Measurements from ENCODE around the gene CABP4.
"Not testable (repeated sequence)": the region's sequence is repeated elsewhere in the genome, so short reads cannot be mapped to it uniquely, and the experiment has no call there.

CABP4 gene

GRCh38 chr11:67419325-67420049, 35.7 kb upstream of the CABP4 start:
- DNase-seq: no peak

GRCh38 chr11:67420147-67420645, 35.0 kb upstream of the CABP4 start:
- DNase-seq: no peak

- peak; percentile 98 to 100 for DNase-seq
Observed at GRCh38 chr11:67420646-67421429, 34.3 kb upstream of the CABP4 start.

DNA sequence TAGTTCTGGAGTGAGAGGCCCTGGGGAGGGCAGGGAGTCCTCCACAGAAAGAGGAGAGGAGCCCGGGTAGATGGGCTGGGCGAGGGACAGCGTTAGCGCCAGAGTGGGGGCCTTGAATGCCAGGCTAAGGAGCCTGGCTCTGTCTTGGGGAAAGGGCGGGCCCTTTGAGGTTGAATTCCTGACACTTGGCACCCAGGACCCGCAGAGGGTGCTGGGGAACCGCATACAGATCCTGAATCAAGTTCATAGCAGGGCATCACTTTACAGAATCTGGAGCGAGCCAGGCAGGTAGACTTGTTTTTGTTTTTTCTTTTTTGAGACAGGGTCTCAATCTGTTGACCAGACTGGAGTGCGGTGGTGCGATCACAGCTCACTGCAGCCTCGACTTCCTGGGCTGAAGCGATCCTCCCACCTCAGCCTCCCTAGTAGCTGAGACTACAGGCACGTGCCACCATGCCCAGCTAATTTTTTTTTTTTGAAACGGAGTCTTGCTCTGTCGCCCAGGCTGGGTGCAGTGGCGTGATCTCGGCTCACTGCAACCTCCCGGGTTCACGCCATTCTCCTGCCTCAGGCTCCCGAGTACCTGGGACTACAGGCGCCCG, 33.6 kb upstream of the CABP4 start:
- no peak for DNase-seq

GRCh38 chr11:67422891-67423290, 32.3 kb upstream of the CABP4 start:
- no peak for DNase-seq

GRCh38 chr11:67423466-67423865, 31.7 kb upstream of the CABP4 start:
- no peak for DNase-seq

GRCh38 chr11:67423891-67424613, 31.1 kb upstream of the CABP4 start:
- DNase-seq: no peak

DNA sequence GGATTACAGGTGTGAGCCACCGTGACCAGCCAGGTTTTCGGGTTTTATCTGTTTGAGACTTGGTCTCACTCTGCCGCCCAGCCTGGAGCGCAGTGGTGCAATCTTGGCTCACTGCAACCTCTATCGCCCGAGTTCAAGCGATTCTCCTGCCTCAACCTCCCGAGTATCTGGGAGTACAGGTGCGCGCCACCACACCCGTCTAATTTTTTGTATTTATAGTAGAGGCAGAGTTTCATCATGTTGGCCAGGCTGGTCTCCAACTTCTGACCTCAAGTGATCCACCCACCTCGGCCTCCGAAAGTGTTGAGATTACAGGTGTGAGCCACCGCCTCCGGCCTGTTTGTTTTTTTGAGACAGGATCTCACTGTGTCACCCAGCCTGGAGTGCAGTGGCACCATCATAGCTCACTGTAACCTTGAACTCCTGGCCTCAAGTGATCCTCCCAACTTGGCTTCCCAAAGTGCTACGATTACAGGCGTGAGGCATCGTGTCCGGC, 27.7 kb upstream of the CABP4 start:
- DNase-seq: not testable (repeated sequence)

- peak; percentile 100 for DNase-seq
Observed at GRCh38 chr11:67428052-67429001, 26.8 kb upstream of the CABP4 start, which contains the start of gene RPS6KB2. TSS of gene RPS6KB2 (plus strand) at chr11:67428494. CDS start at chr11:67428546, 52 bp downstream.

DNA sequence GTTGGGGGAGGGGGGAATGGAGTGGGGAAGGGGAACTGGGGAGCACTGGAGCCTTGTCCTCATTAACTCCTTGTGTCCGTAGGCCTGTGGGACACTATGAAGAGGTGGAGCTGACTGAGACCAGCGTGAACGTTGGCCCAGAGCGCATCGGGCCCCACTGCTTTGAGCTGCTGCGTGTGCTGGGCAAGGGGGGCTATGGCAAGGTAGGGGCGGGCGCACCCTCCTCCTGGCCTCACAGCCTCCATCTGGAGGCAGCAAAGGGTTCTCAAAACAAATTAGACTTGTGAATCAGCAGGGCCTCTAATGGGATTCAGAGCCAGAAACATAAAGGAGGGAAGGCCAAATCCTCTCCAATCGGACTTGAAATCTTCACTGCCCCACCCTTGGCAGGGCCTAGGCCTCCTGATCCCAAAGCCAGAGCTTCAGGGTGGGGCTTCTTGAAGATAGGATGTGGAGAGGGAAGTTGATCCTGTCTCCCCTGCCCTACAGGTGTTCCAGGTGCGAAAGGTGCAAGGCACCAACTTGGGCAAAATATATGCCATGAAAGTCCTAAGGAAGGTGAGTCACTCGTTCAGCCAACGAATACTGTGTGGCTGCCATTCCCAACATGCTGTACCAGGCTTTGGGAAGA, 26.0 kb upstream of the CABP4 start:
- no peak for DNase-seq

- DNase-seq: no peak
Observed at GRCh38 chr11:67429722-67430121, 25.4 kb upstream of the CABP4 start.

- DNase-seq: no peak
Observed at GRCh38 chr11:67431346-67432249, 23.6 kb upstream of the CABP4 start.

GRCh38 chr11:67432655-67433349, 22.4 kb upstream of the CABP4 start:
- no peak for DNase-seq

GRCh38 chr11:67433536-67434394, 21.4 kb upstream of the CABP4 start:
- DNase-seq: no peak

DNA sequence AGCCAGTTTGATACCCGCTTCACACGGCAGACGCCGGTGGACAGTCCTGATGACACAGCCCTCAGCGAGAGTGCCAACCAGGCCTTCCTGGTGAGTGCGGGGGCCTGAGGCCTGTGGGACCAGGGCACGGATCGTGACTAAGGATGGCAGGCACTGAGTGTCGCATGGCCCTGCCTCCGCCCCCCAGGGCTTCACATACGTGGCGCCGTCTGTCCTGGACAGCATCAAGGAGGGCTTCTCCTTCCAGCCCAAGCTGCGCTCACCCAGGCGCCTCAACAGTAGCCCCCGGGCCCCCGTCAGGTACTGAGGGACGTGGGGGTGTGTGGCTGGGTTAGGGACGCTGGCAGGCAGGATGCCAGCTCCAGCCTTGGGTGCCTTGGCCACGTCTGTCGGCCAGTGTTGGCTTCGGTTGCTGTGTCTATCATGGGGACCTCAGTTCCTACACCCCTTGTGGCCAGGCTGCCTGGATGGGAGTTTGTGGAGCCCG, 20.7 kb upstream of the CABP4 start:
- no peak for DNase-seq

DNA sequence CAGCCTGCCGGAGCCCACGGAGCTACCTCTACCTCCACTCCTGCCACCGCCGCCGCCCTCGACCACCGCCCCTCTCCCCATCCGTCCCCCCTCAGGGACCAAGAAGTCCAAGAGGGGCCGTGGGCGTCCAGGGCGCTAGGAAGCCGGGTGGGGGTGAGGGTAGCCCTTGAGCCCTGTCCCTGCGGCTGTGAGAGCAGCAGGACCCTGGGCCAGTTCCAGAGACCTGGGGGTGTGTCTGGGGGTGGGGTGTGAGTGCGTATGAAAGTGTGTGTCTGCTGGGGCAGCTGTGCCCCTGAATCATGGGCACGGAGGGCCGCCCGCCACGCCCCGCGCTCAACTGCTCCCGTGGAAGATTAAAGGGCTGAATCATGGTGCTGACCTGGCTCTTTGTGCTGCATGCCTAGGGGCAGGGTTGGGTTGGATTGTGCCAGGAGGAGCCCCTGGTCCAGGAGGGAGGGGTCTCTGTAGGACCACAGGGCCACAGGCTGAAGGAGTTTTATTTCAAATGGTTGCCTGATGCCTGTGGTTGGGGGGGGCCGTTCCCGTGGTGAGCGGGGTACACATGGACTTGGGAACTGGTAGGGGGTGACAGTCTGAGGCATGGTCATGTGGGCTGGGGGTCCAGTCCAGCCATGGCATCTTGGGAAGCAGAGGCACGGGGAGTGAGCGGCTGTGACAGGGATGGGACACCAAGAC, 20.0 kb upstream of the CABP4 start:
- DNase-seq: no peak

- no peak for DNase-seq
Observed at GRCh38 chr11:67435727-67436458, 19.3 kb upstream of the CABP4 start.

Data from stimulated activated CD4-positive, alpha-beta T cell treated with anti-CD3 and anti-CD28 coated beads, Interleukin-2, amount 100 ng/mL, for 48 hours (primary cell).